Activated CD4-positive, alpha-beta T cell treated with anti-CD3 and anti-CD28 coated beads, Interleukin-2, amount 10 ng/mL, durations not matched to agents 24 days and 14 days (primary cell): ENCODE results near the gene SH3BP4. TPM values are rescaled to one million over a fixed set of nuclear protein-coding genes. Genes with fewer than 3 reads are reported as not detected.
A peak's percentile ranks its signal among the peaks of the same experiment; 100 is the strongest.

ENCODE experiments used
- DNase-seq: peaks from one replicate; pipeline ENCODE4 v3.0.0; 2022
- H3K27ac Mint-ChIP-seq: one replicate; pipeline ENCODE4 v1.8.0; 2022; ENCODE audit warnings: mild to moderate bottlenecking, mixed read lengths
- H3K27me3 Mint-ChIP-seq: one replicate; pipeline ENCODE4 v1.8.0; 2022; ENCODE audit warnings: mixed read lengths
- H3K36me3 Mint-ChIP-seq: one replicate; pipeline ENCODE4 v1.8.0; 2022; ENCODE audit warnings: low read depth, mild to moderate bottlenecking, mixed read lengths
- H3K4me1 Mint-ChIP-seq: one replicate; pipeline ENCODE4 v1.8.0; 2021; ENCODE audit warnings: mixed read lengths
- H3K4me3 Mint-ChIP-seq: one replicate; pipeline ENCODE4 v1.8.0; 2022; ENCODE audit warnings: mild to moderate bottlenecking, moderate library complexity, mixed read lengths
- H3K9me3 Mint-ChIP-seq: one replicate; pipeline ENCODE4 v1.8.0; 2021; ENCODE audit warnings: mixed read lengths
- intact Hi-C: fragments of 100-400 bp; cut with micrococcal nuclease; formaldehyde crosslinking; loops from one replicate; pipeline ENCODE4 v1.15.1; 2023
- total RNA-seq: library from RNA; stranded (reverse); gene quantifications from 2 replicates; pipeline ENCODE4 v1.2.3, GENCODE V29; 2022

The SH3BP4 gene
- total RNA-seq, 1 donor from 2014 or later: 0.07 TPM

DNA sequence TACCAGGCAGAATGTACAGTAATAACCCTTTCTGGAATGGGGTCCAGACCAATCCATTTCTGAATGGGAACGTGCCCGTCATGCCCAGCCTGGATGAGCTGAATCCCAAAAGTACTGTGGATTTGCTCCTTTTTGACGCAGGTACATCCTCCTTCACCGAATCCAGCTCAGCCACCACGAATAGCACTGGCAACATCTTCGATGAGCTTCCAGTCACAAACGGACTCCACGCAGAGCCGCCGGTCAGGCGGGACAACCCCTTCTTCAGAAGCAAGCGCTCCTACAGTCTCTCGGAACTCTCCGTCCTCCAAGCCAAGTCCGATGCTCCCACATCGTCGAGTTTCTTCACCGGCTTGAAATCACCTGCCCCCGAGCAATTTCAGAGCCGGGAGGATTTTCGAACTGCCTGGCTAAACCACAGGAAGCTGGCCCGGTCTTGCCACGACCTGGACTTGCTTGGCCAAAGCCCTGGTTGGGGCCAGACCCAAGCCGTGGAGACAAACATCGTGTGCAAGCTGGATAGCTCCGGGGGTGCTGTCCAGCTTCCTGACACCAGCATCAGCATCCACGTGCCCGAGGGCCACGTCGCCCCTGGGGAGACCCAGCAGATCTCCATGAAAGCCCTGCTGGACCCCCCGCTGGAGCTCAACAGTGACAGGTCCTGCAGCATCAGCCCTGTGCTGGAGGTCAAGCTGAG, 89.6 kb downstream of the SH3BP4 start:
- DNase-seq: no peak
- Mint-ChIP-seq H3K4me1 (peaks cover 12% of the 10 kb centered on the region), H3K27ac (no peak overlapping the region), H3K27me3 (peaks cover 4% of the 10 kb centered on the region), H3K9me3 (no peaks in the 10 kb centered on the region), H3K4me3 (no peak overlapping the region), H3K36me3 (no peaks in the 10 kb centered on the region)
- intact Hi-C loops: no loop called here

DNA sequence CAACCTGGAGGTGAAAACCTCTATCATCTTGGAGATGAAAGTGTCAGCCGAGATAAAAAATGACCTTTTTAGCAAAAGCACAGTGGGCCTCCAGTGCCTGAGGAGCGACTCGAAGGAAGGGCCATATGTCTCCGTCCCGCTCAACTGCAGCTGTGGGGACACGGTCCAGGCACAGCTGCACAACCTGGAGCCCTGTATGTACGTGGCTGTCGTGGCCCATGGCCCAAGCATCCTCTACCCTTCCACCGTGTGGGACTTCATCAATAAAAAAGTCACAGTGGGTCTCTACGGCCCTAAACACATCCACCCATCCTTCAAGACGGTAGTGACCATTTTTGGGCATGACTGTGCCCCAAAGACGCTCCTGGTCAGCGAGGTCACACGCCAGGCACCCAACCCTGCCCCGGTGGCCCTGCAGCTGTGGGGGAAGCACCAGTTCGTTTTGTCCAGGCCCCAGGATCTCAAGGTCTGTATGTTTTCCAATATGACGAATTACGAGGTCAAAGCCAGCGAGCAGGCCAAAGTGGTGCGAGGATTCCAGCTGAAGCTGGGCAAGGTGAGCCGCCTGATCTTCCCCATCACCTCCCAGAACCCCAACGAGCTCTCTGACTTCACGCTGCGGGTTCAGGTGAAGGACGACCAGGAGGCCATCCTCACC, 90.2 kb downstream of the SH3BP4 start:
- DNase-seq: no peak
- Mint-ChIP-seq H3K4me3 (no peak overlapping the region), H3K36me3 (no peaks in the 10 kb centered on the region), H3K4me1 (peaks cover 12% of the 10 kb centered on the region), H3K27me3 (peaks cover 4% of the 10 kb centered on the region), H3K9me3 (no peaks in the 10 kb centered on the region), H3K27ac (no peak overlapping the region)
- intact Hi-C loops: no loop called here

DNA sequence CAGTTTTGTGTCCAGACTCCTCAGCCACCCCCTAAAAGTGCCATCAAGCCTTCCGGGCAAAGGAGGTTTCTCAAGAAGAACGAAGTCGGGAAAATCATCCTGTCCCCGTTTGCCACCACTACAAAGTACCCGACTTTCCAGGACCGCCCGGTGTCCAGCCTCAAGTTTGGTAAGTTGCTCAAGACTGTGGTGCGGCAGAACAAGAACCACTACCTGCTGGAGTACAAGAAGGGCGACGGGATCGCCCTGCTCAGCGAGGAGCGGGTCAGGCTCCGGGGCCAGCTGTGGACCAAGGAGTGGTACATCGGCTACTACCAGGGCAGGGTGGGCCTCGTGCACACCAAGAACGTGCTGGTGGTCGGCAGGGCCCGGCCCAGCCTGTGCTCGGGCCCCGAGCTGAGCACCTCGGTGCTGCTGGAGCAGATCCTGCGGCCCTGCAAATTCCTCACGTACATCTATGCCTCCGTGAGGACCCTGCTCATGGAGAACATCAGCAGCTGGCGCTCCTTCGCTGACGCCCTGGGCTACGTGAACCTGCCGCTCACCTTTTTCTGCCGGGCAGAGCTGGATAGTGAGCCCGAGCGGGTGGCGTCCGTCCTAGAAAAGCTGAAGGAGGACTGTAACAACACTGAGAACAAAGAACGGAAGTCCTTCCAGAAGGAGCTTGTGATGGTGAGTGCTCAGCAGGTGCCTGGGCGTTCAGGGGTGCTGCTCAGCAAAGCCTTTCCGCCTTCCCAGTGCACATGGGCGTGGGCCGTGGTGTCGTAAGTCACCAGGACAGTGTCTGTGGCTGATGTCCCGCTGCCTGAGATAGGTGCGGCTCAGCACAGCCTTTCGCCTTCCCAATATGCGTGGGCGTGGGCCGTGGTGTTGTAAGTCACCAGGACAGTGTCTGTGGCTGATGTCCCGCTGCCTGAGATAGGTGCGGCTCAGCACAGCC, 91.0 kb downstream of the SH3BP4 start:
- DNase-seq: no peak
- Mint-ChIP-seq H3K4me3 (no peak overlapping the region), H3K4me1 (peaks cover 12% of the 10 kb centered on the region), H3K27me3 (peaks cover 4% of the 10 kb centered on the region), H3K27ac (no peak overlapping the region), H3K36me3 (no peaks in the 10 kb centered on the region), H3K9me3 (no peaks in the 10 kb centered on the region)
- intact Hi-C loops: no loop called here

DNA sequence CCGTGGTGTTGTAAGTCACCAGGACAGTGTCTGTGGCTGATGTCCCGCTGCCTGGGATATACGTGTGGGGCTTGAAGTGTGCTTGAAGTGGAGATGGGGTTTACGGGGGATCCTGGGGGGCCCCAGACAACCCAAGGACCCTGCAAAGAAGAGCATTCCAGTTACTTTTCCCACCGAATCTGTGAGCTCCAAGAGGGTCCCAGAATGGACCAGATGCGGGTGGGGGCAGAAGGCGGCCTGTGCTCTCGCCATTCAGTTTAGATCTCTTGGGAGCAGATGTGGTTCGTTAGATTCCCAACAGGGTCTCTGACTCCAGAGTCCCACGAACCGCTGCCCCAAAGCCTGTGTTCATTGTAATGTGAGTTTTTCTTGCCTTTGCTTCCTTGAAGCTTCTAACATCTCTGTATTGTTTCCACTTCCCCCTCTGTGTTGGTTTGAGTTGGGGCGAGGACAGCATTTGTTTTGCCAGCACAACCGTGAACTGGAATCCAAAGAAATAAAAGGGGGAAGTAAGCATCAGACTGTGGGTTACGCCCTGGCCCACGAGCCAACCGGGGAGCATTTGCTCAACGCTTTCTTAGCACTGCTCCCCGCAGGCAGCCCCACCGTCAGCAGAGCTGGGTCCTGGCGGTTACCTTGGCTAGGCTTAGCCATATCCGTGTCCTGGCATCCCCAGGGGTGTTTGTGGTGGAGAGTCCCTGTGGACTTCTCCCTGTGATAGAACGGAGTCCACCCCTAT, 92.1 kb downstream of the SH3BP4 start:
- intact Hi-C loops: no loop called here

DNA sequence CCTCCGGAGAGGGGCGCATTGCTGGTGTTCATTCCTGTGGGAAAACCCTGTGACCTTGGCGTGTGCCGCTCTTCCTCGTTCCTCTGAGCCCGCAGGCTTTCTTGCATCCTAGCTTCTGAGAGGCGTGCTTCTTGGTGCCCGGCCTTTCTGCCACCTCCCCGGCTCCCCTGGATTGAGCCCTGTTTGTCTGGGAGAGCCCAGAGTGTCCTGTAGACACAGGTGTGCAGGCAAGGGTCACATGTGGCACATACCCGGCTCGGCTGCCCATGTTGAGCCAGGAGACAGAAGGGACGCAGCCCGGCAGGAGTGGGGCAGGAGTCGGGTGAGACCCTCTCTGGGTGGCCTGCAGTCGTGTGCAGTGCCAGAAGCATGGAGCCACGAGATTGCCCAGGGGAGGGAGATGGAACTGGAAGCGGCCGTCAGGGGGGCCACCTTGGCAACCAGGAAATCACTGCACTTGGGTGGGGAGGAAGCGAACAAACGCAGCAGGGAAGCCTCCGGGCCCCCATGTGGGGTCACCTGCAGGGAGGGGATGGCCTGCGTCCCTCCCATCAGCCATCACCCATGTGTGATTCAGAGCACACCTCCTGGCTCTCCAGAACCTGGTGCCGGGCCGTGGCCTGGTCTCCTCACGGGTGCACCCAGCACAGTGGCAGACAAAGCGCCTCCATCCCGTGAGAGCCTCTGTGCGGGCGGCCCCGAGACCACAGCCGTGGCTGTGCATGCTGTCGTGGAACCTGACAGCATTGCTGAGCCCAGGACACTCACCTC, 92.9 kb downstream of the SH3BP4 start:
- intact Hi-C loops: no loop called here
- Mint-ChIP-seq H3K27ac (no peak overlapping the region), H3K27me3 (peaks cover 4% of the 10 kb centered on the region), H3K4me1 (peaks cover 12% of the 10 kb centered on the region), H3K4me3 (no peak overlapping the region), H3K36me3 (no peaks in the 10 kb centered on the region), H3K9me3 (no peaks in the 10 kb centered on the region)
- no peak for DNase-seq

More for the DNA sequence above, 92.1 kb downstream of the SH3BP4 start:
- no peaks in the 10 kb centered on the region for H3K9me3 Mint-ChIP-seq
- H3K4me3 Mint-ChIP-seq: no peak overlapping the region
- H3K27ac Mint-ChIP-seq: no peak overlapping the region
- DNase-seq: no peak
- peaks cover 4% of the 10 kb centered on the region for H3K27me3 Mint-ChIP-seq
- peaks cover 12% of the 10 kb centered on the region for H3K4me1 Mint-ChIP-seq
- H3K36me3 Mint-ChIP-seq: no peaks in the 10 kb centered on the region

DNA sequence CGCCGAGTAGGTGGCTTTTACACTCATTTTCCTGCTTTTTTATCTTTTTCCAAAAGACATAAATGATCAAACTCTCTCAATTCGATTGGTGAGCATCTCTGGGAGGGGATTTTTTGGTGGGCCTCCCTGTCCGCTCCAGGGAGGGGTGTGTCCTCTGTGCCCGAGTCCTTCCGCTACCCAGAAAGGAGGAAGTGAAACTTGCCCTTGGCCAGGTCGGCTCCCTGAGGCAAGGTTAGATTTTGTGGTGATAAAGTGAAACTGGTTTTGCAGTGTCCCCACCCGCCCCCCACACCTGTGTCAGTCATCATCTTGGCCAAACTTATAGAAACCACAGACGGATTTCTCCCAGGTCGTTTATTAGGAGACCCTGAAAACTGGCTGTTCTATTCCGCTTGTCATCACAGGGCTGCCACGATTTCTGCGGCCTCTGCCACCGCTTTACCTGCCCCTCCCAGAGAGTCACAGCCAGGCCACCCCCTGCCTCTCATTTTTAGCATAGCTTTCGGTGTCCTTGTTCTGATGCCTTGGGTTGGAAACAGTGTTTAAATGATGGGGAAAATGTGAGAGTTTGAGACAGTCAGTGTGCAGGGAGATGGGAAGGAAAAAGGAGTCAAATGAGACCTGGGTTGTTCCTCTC, 93.6 kb downstream of the SH3BP4 start:
- peaks cover 12% of the 10 kb centered on the region for H3K4me1 Mint-ChIP-seq
- peaks cover 4% of the 10 kb centered on the region for H3K27me3 Mint-ChIP-seq
- no peak overlapping the region for H3K4me3 Mint-ChIP-seq
- H3K36me3 Mint-ChIP-seq: no peaks in the 10 kb centered on the region
- intact Hi-C loops: no loop called here
- no peak for DNase-seq
- H3K9me3 Mint-ChIP-seq: no peaks in the 10 kb centered on the region
- no peak overlapping the region for H3K27ac Mint-ChIP-seq

DNA sequence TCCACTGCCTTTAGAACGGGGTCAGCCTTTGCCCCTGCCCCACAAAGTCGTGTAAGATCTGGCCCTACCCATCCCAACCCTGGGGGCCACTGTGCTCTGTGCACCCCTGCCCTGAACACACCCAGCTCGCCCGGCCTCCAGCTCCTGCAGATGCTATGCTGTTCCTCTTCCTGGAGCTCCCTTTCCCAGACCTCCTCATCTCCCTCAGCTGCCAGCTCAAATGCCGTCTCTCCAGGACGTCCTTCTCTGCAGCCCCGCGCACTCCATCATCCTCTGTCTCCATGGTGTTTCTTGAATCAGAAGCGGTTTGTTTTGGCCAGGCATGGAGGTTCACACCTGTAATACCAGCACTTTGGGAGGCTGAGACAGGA, 94.1 kb downstream of the SH3BP4 start:
- Mint-ChIP-seq H3K27ac (no peak overlapping the region), H3K4me3 (no peak overlapping the region), H3K4me1 (peaks cover 12% of the 10 kb centered on the region), H3K27me3 (peaks cover 4% of the 10 kb centered on the region), H3K36me3 (no peaks in the 10 kb centered on the region), H3K9me3 (no peaks in the 10 kb centered on the region)
- DNase-seq: no peak
- intact Hi-C loops: no loop called here

DNA sequence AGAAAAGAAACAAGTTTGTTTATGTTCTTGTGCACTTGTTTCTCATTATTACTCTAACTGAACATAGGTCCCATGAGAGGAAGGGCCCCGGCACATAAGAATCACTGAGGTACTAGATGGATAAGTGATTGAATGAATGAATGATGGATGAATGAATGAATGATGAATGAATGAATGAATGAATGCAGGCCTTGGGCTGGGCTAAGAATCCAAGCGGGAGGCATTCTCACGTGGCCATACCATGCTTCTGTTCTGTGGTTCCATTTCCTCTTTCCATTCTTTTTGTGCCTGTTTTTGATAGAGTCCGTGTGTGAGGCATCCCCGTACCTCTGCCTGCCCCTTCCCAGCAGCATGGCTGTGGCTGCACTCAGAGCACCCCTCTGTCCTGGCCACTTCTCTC, 94.8 kb downstream of the SH3BP4 start:
- peak overlapping the region; percentile 21 for H3K27ac Mint-ChIP-seq
- intact Hi-C loops: no loop called here
- H3K36me3 Mint-ChIP-seq: no peaks in the 10 kb centered on the region
- H3K27me3 Mint-ChIP-seq: peaks cover 4% of the 10 kb centered on the region
- no peak overlapping the region for H3K4me3 Mint-ChIP-seq
- no peak for DNase-seq
- H3K4me1 Mint-ChIP-seq: peaks cover 12% of the 10 kb centered on the region
- H3K9me3 Mint-ChIP-seq: no peaks in the 10 kb centered on the region

DNA sequence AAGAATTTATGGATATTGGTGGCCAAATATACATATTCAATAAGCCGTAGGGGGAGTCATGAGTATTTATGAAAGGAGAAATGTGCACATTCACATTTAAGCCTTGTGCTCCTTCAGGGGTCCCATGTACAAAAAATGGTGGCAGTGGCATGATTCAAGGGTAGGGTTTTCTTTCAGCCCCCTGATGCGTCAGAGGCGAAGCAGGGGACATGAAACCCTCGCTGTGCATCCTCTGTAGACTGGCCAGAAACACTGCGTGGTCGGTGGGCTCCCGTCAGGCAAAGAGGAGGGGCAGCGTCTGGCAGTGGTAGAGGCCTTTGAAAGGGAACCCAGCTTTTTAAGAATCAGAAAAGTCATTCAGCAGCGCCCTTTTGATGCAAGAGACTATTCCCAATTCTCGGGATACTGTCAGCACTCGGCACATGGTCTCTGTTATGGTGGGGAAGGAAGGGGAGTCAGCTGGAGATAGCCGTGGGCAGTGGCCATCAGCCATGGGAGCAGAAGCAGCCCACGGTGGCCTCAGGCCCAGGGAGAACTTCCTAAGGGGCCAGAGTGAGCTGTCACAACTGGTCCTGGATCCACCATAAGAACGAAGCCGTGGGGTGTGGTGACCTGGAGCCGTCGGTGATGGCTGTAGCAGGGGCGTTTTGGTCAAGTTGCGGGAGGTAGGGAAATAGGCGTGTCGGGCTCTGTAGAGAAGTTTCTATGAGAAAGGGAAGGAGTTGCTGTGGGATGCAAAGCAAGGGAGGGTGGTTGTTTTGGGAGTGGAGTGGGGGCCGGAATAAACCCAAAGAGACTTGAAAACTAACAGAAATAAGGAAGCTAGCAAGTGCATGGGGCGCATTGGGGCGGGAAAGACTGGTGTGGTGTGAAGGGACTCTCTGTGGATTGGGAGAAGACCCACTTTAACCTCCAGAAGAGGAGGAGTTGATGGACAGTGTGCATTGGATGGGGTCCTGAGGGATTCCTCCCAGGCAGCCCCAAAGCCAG, 95.6 kb downstream of the SH3BP4 start:
- intact Hi-C loops: no loop called here
- H3K4me1 Mint-ChIP-seq: peaks cover 12% of the 10 kb centered on the region
- H3K9me3 Mint-ChIP-seq: no peaks in the 10 kb centered on the region
- no peak for DNase-seq
- no peak overlapping the region for H3K4me3 Mint-ChIP-seq
- H3K27me3 Mint-ChIP-seq: peaks cover 4% of the 10 kb centered on the region
- no peaks in the 10 kb centered on the region for H3K36me3 Mint-ChIP-seq
- no peak overlapping the region for H3K27ac Mint-ChIP-seq

DNA sequence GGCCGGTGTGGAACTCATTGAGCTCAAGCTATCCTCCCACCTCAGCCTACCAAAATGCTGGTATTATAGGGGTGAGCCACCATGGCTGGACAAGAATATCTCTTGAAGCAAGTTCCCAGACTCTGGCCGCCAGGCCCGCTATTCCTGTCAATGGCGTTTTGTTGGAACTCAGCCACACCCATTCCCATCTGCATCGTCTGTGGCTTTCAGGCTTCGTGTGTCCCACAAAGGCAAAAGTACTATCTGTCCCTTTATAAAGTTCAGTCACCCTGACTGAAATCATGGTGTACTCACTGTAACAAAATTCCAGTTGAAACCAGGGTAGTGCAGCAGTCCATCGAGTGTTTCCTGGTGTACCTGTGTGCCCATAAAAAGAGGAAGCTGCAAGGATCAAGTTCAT, 96.7 kb downstream of the SH3BP4 start:
- H3K27me3 Mint-ChIP-seq: peaks cover 4% of the 10 kb centered on the region
- H3K27ac Mint-ChIP-seq: no peak overlapping the region
- peaks cover 12% of the 10 kb centered on the region for H3K4me1 Mint-ChIP-seq
- H3K4me3 Mint-ChIP-seq: no peak overlapping the region
- no peak for DNase-seq
- H3K36me3 Mint-ChIP-seq: no peaks in the 10 kb centered on the region
- intact Hi-C loops: no loop called here
- H3K9me3 Mint-ChIP-seq: no peaks in the 10 kb centered on the region

DNA sequence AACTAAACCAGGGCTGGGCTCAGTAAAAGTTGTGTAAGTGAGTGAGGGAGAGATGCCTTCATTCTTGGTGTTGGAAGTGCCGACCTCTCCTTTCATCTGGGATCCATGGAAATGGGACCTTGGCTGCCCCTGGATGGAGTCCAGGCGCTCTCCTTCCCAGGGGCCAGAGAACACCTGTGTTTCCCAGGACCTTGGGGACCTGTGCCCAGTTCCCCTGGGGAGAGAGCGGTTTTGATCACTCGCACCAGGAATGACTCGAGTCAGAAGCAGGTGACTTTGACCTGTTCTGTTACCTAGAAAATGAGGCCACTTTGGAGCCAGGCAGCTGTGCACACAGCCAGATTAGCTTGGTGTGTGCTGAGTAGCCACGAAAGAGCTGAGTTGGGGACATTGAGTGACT, 97.3 kb downstream of the SH3BP4 start:
- H3K27me3 Mint-ChIP-seq: peaks cover 4% of the 10 kb centered on the region
- no peaks in the 10 kb centered on the region for H3K36me3 Mint-ChIP-seq
- no peaks in the 10 kb centered on the region for H3K9me3 Mint-ChIP-seq
- no peak for DNase-seq
- peaks cover 12% of the 10 kb centered on the region for H3K4me1 Mint-ChIP-seq
- no peak overlapping the region for H3K27ac Mint-ChIP-seq
- no peak overlapping the region for H3K4me3 Mint-ChIP-seq
- intact Hi-C loops: no loop called here

DNA sequence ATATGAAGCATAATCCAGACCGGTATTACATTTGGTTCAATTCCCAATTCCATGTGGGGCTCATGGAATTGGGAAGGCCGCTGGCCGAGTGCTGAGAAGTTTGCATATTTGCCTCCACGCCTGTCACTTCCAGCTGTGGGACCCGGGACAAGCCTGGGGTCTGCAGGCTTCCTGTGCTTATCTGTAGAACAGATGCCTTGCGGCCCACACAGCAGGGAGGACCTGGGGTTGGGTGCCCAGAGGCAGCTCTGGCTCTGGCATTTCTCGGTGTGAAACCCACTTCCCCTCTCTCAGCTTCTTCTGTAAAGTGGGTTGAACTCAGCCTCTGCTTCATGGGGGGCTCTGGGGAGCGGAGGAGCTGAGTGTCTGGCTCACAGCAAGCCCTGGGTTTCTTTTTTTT, 97.9 kb downstream of the SH3BP4 start:
- Mint-ChIP-seq H3K9me3 (no peaks in the 10 kb centered on the region), H3K27me3 (peaks cover 2% of the 10 kb centered on the region), H3K36me3 (no peaks in the 10 kb centered on the region), H3K27ac (no peak overlapping the region), H3K4me1 (peaks cover 12% of the 10 kb centered on the region), H3K4me3 (no peak overlapping the region)
- no peak for DNase-seq
- intact Hi-C loops: no loop called here
